Neural cell (in vitro differentiated cells): ENCODE measurements around the gene ZMYND19. TPM values are rescaled to one million over a fixed set of nuclear protein-coding genes. Genes with fewer than 3 reads are reported as not detected.
A peak's percentile ranks its signal among the peaks of the same experiment; 100 is the strongest.

Experiments used
- H2AFZ ChIP-seq: fragments of 200-600, 300-800 bp; sonication (generic), shearing (Covaris generic); 2 replicates; pipeline ENCODE4 v1.6.0; 2014; ENCODE audit warnings: low read depth, mild to moderate bottlenecking, antibody characterized with exemption, low read length, moderate library complexity
- H3F3A ChIP-seq: fragments of 200-600 bp; shearing (Covaris generic); 2 replicates; pipeline ENCODE4 v1.6.1; 2016; ENCODE audit warnings: mild to moderate bottlenecking, moderate library complexity, mixed read lengths, antibody characterized with exemption, low read length; ENCODE audit not compliant: insufficient read depth, poor library complexity, severe bottlenecking
- H3K27ac ChIP-seq: fragments of 200-600, 300-800 bp; sonication (generic), shearing (Covaris generic); 2 replicates; pipeline ENCODE4 v1.5.1; 2014; ENCODE audit warnings: mild to moderate bottlenecking, low read length, moderate library complexity
- H3K27me3 ChIP-seq: fragments of 300-800, 200-600 bp; sonication (generic), shearing (Covaris generic); 2 replicates; pipeline ENCODE4 v1.6.0; 2014; ENCODE audit warnings: mild to moderate bottlenecking, low read depth, low read length, moderate library complexity; ENCODE audit not compliant: insufficient read depth
- H3K36me3 ChIP-seq: fragments of 300-800, 200-600 bp; sonication (generic), shearing (Covaris generic); 2 replicates; pipeline ENCODE4 v1.5.1; 2014; ENCODE audit warnings: mild to moderate bottlenecking, antibody characterized with exemption, low read length, moderate library complexity; ENCODE audit not compliant: insufficient read depth
- H3K4me2 ChIP-seq: fragments of 300-800, 200-600 bp; sonication (generic), shearing (Covaris generic); 2 replicates; pipeline ENCODE4 v1.6.0; 2014; ENCODE audit warnings: mild to moderate bottlenecking, low read length
- H3K4me3 ChIP-seq: fragments of 300-800, 200-600 bp; sonication (generic), shearing (Covaris generic); 2 replicates; pipeline ENCODE4 v1.5.1; 2014; ENCODE audit warnings: mild to moderate bottlenecking, low read length, moderate library complexity
- H3K79me2 ChIP-seq: fragments of 200-600 bp; shearing (Covaris generic); replicated peaks from 2 replicates; pipeline ENCODE4 v1.6.0; 2014; ENCODE audit warnings: mild to moderate bottlenecking, low read length, moderate library complexity; ENCODE audit not compliant: insufficient read depth
- H3K9ac ChIP-seq: fragments of 300-800, 200-600 bp; sonication (generic), shearing (Covaris generic); 2 replicates; pipeline ENCODE4 v1.6.1; 2016; ENCODE audit warnings: mild to moderate bottlenecking, low read length, mixed read lengths
- H3K9me2 ChIP-seq: fragments of 200-600 bp; shearing (Covaris generic); 2 replicates; pipeline ENCODE4 v1.6.1; 2016; ENCODE audit warnings: mild to moderate bottlenecking, low read length, mixed read lengths; ENCODE audit not compliant: insufficient read depth
- H3K9me3 ChIP-seq: fragments of 200-600, 300-800 bp; sonication (generic), shearing (Covaris generic); 2 replicates; pipeline ENCODE4 v1.6.1; 2016; ENCODE audit warnings: mild to moderate bottlenecking, mixed run types, low read length, moderate library complexity, mixed read lengths
- H4K20me1 ChIP-seq: fragments of 200-600 bp; shearing (Covaris generic); 2 replicates; pipeline ENCODE4 v1.6.1; 2016; ENCODE audit warnings: mild to moderate bottlenecking, mixed run types; ENCODE audit not compliant: insufficient read depth
- EZH2 ChIP-seq: fragments of 200-600, 300-800 bp; shearing (Covaris generic), sonication (generic); IDR thresholded peaks from 2 replicates; pipeline ENCODE4 v1.6.1; 2014; ENCODE audit warnings: antibody characterized with exemption, low read length, borderline replicate concordance, mild to moderate bottlenecking; ENCODE audit not compliant: insufficient read depth, poor library complexity, severe bottlenecking
- MXI1 ChIP-seq: fragments of 450-650 bp; conservative IDR thresholded peaks from 2 replicates; pipeline ENCODE4 v1.6.1; 2014; ENCODE audit warnings: antibody characterized with exemption, mild to moderate bottlenecking; ENCODE audit not compliant: poor library complexity, severe bottlenecking
- POLR2AphosphoS5 ChIP-seq: IDR thresholded peaks from 2 replicates; pipeline ENCODE4 v1.6.1; 2012
- RAD21 ChIP-seq: fragments of 450-650 bp; conservative IDR thresholded peaks from 2 replicates; pipeline ENCODE4 v1.6.1; 2014; ENCODE audit warnings: antibody characterized with exemption, mild to moderate bottlenecking, moderate library complexity
- SMC3 ChIP-seq: fragments of 450-650 bp; conservative IDR thresholded peaks from 2 replicates; pipeline ENCODE4 v1.6.1; 2014; ENCODE audit warnings: antibody characterized with exemption, mild to moderate bottlenecking, moderate library complexity; ENCODE audit not compliant: poor library complexity
- TAF1 ChIP-seq: IDR thresholded peaks from 2 replicates; pipeline ENCODE4 v1.6.1; 2012; ENCODE audit warnings: low read depth
- polyA plus RNA-seq: library from polyadenylated mRNA; depleted of rRNA; stranded (reverse); fragments of >200 nt; gene quantifications from 2 replicates; pipeline ENCODE4 v1.2.3, GENCODE V29; 2014
- TF ChIP-seq, protein P1 (sequence below): IDR thresholded peaks from 2 replicates; pipeline ENCODE4 v1.6.1; 2012; ENCODE audit warnings: borderline replicate concordance
- TF ChIP-seq, protein P2 (sequence below): fragments of 450-650 bp; IDR thresholded peaks from 2 replicates; pipeline ENCODE4 v1.5.1; 2014; ENCODE audit warnings: antibody characterized with exemption, mild to moderate bottlenecking, moderate library complexity; ENCODE audit not compliant: poor library complexity, severe bottlenecking

The ZMYND19 gene
- polyA plus RNA-seq, 1 donor from 2014 or later: 54.8 TPM

DNA sequence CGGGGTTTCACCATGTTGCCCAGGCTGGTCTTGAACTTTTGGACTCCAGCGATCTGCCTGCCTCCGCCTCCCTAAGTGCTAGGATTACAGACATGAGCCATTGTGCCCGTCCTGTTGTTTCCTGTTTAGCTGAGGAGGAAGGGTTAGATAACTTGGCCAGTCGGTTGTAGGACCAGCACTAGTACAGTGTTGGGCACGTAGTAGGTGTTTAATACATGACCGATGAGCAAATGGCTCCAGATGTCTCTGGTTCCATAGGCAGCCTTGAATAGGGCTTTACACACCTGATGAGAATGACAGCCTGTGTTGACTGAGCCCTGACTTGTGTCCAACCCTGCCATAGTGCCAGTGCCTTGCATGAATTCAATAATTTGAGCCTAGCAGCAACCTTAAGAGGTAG is 30.3 kb upstream of the ZMYND19 start:
- no peaks in the 10 kb centered on the region for H3F3A ChIP-seq
- no peaks in the 10 kb centered on the region for H3K27me3 ChIP-seq
- H2AFZ ChIP-seq: no peak overlapping the region
- H3K9ac ChIP-seq: peak overlapping the region; percentile 76
- H3K4me3 ChIP-seq: peak overlapping the region; percentile 73
- H4K20me1 ChIP-seq: no peaks in the 10 kb centered on the region
- H3K27ac ChIP-seq: no peak overlapping the region
- H3K36me3 ChIP-seq: no peaks in the 10 kb centered on the region
- H3K4me2 ChIP-seq: peak overlapping the region; percentile 87
- TF ChIP-seq SMC3: no peak
- TF ChIP-seq, protein P1, sequence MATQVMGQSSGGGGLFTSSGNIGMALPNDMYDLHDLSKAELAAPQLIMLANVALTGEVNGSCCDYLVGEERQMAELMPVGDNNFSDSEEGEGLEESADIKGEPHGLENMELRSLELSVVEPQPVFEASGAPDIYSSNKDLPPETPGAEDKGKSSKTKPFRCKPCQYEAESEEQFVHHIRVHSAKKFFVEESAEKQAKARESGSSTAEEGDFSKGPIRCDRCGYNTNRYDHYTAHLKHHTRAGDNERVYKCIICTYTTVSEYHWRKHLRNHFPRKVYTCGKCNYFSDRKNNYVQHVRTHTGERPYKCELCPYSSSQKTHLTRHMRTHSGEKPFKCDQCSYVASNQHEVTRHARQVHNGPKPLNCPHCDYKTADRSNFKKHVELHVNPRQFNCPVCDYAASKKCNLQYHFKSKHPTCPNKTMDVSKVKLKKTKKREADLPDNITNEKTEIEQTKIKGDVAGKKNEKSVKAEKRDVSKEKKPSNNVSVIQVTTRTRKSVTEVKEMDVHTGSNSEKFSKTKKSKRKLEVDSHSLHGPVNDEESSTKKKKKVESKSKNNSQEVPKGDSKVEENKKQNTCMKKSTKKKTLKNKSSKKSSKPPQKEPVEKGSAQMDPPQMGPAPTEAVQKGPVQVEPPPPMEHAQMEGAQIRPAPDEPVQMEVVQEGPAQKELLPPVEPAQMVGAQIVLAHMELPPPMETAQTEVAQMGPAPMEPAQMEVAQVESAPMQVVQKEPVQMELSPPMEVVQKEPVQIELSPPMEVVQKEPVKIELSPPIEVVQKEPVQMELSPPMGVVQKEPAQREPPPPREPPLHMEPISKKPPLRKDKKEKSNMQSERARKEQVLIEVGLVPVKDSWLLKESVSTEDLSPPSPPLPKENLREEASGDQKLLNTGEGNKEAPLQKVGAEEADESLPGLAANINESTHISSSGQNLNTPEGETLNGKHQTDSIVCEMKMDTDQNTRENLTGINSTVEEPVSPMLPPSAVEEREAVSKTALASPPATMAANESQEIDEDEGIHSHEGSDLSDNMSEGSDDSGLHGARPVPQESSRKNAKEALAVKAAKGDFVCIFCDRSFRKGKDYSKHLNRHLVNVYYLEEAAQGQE: no peak
- TF ChIP-seq MXI1: no peak
- no peak for TF ChIP-seq TAF1
- no peak for TF ChIP-seq EZH2
- no peak for TF ChIP-seq RAD21
- no peaks in the 10 kb centered on the region for H3K9me3 ChIP-seq
- no peaks in the 10 kb centered on the region for H3K9me2 ChIP-seq
- peaks cover 73% of the 10 kb centered on the region for H3K79me2 ChIP-seq

DNA sequence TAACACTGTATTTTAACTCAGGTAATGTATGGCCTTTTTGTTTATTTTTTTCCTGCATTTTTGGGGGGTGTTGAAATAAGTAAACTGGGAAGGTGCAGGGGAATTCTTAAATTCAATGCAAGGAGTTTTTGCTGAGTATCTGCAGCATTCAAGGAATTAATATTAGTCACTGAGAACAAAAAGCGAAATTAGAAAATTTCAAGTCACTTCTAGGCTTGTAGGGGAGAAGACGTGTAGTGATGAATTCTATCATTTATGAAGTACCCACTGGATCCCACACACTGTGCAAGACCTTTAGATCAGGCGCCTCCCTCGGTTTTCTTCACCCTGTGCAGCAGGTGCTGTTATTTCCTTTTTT is 29.7 kb upstream of the ZMYND19 start:
- no peaks in the 10 kb centered on the region for H3K9me3 ChIP-seq

More for the DNA sequence above, 29.7 kb upstream of the ZMYND19 start:
- Histone ChIP-seq H4K20me1 (no peaks in the 10 kb centered on the region), H3K4me3 (peak overlapping the region; percentile 73), H3F3A (no peaks in the 10 kb centered on the region), H3K27me3 (no peaks in the 10 kb centered on the region), H3K79me2 (peaks cover 67% of the 10 kb centered on the region), H3K4me2 (peak overlapping the region; percentile 87), H3K27ac (peak overlapping the region; percentile 66), H2AFZ (no peak overlapping the region), H3K9ac (peak overlapping the region; percentile 76), H3K9me2 (no peaks in the 10 kb centered on the region), H3K36me3 (no peaks in the 10 kb centered on the region)
- TF ChIP-seq, protein P2, sequence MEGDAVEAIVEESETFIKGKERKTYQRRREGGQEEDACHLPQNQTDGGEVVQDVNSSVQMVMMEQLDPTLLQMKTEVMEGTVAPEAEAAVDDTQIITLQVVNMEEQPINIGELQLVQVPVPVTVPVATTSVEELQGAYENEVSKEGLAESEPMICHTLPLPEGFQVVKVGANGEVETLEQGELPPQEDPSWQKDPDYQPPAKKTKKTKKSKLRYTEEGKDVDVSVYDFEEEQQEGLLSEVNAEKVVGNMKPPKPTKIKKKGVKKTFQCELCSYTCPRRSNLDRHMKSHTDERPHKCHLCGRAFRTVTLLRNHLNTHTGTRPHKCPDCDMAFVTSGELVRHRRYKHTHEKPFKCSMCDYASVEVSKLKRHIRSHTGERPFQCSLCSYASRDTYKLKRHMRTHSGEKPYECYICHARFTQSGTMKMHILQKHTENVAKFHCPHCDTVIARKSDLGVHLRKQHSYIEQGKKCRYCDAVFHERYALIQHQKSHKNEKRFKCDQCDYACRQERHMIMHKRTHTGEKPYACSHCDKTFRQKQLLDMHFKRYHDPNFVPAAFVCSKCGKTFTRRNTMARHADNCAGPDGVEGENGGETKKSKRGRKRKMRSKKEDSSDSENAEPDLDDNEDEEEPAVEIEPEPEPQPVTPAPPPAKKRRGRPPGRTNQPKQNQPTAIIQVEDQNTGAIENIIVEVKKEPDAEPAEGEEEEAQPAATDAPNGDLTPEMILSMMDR: no peak
- TF ChIP-seq POLR2AphosphoS5 (no peak), RAD21 (no peak), TAF1 (no peak)
- TF ChIP-seq, protein P1: no peak
